Tibial nerve (tissue), 4 donors: Measurements from ENCODE around the gene KRTAP10-8. TPM values are rescaled to one million over a fixed set of nuclear protein-coding genes. Genes with fewer than 3 reads are reported as not detected.

Experiments
- DNase-seq, 2 donors: peaks; one replicate each; pipeline ENCODE4 v3.0.0-alpha.2; 2019; ENCODE audit warnings: low spot score in 2 of 2
- H3K27ac ChIP-seq, 4 donors: fragments of 200-600 bp; sonication (generic) in 3 of 4; one replicate each; pipeline ENCODE4 v1.5.1; 2017 to 2019; ENCODE audit warnings: mild to moderate bottlenecking in 1 of 4
- H3K27me3 ChIP-seq, 2 donors: fragments of 200-600 bp; sonication (generic) in 1 of 2; one replicate each; pipeline versions ENCODE4 v1.5.1 to v1.6.0; 2017 to 2019
- H3K36me3 ChIP-seq, 3 donors: fragments of 200-600 bp; sonication (generic); one replicate each; pipeline ENCODE4 v1.5.1; 2018 to 2019
- H3K4me1 ChIP-seq, 4 donors: fragments of 200-600 bp; sonication (generic) in 3 of 4; one replicate each; pipeline ENCODE4 v1.5.1; 2017 to 2019
- H3K4me3 ChIP-seq, 4 donors: fragments of 200-600 bp; sonication (generic) in 3 of 4; one replicate each; pipeline ENCODE4 v1.5.1; 2017 to 2019; ENCODE audit warnings: mild to moderate bottlenecking in 1 of 4, moderate library complexity in 1 of 4
- H3K9me3 ChIP-seq, 4 donors: fragments of 200-600 bp; sonication (generic) in 3 of 4; one replicate each; pipeline ENCODE4 v1.5.1; 2017 to 2019
- CTCF ChIP-seq, 5 experiments: fragments of 200-600 bp in 3 of 5; fragments of 450-650 bp in 2 of 5; sonication (generic) in 3 of 5; IDR thresholded peaks; one replicate each; pipeline ENCODE4 v1.5.1; 2016 to 2019; ENCODE audit warnings: antibody characterized with exemption in 5 of 5, mild to moderate bottlenecking in 3 of 5, moderate library complexity in 2 of 5
- EP300 ChIP-seq, 2 donors: sonication (generic); formaldehyde crosslinking; IDR thresholded peaks; one replicate each; pipeline ENCODE4 v1.6.1; 2017; ENCODE audit warnings: antibody characterized with exemption in 2 of 2, mild to moderate bottlenecking in 1 of 2
- POLR2A ChIP-seq, 2 donors: fragments of 450-650 bp; IDR thresholded peaks; one replicate each; pipeline ENCODE4 v1.6.1; 2017; ENCODE audit warnings: antibody characterized with exemption in 2 of 2, mild to moderate bottlenecking in 2 of 2, moderate library complexity in 2 of 2
- WGBS, 2 donors: methylation state at CpG; one replicate each; pipeline ENCODE4 v1.1.5; 2018; 5-methylcytosine and 5-hydroxymethylcytosine counted together
- total RNA-seq, 4 donors: library from RNA; depleted of rRNA; stranded (reverse); fragments of >200 nt; gene quantifications; one replicate each; pipeline ENCODE4 v1.1.0, GENCODE V29; 2016

Gene KRTAP10-8
- total RNA-seq, 4 donors from 2014 or later = not detected

DNA sequence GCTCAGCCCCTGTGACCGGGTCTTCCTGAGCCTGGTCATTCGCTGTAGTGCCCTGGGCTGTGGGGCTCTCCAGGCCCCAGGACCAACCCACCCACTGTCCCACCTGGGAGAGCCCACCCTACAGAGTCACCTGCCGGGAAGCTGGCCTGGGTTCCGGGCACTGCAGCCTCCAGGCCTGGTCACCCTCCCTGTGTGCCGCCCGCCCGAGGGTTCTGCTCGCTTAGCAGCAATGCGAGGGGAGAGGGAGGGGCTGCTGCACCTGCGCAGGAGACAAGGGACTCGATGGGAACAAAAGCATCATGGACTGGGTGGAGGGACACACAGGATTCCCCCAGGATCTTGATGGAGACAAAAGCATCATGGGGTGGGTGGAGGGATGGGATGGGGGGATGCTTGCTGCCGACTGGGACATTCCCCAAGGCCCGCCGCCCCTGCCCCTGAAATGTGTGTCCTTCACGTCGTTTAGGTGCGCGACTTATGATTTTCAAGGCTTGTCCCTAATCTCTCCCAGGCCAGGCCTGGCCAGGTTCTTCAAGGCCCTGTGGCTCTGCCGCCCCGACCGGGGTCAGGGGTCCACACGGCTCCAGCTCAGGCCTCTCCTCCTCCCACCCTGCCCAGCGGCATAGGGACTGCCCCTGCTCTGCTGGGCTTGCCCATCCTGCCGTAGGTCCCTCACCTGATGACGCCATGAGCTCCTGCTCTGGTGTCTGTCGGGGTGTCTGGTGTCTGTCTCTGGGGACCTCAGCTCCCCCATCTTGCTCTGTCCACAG lies 1.7 kb downstream of the KRTAP10-8 start:
- H3K36me3 ChIP-seq = no peaks in the 10 kb centered on the region
- no peak for DNase-seq
- TF ChIP-seq CTCF (IDR thresholded peaks at IDR 0.05) (no peak), POLR2A (IDR thresholded peaks at IDR 0.05) (no peak), EP300 (IDR thresholded peaks at IDR 0.05) (no peak)
- 85 to 86% methylated on average over 25 to 26 of the region's 26 CpGs for WGBS, 2 donors
- no peak overlapping the region for H3K4me3 ChIP-seq
- H3K27ac ChIP-seq = no peak overlapping the region
- no peaks in the 10 kb centered on the region for H3K4me1 ChIP-seq
- H3K27me3 ChIP-seq = no peaks in the 10 kb centered on the region
- H3K9me3 ChIP-seq = peaks cover 0 to 40% (median 0%) of the 10 kb centered on the region in 4 donors

DNA sequence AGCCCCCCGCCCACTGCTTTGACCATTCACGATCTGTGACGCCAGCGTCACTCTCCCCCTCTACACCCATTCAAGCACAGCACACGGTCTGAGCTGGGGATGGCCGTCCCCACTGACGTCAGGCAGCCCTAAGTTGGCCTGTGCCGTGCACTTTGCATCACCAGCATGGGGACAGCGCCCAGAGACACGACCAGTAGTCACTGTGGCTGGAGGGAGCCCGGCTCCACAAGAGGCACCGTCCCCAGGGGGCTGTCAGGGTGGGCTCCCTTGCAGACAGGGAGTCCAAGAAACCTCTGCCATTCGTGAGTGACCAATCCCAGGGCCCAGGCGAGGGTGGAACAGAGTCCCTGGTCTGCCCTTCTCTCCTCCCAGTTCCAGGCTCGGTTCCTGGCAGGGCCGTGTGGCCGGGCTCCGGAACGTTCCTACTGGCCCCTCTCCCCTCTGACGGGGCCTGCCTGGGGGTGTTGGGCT lies 2.3 kb downstream of the KRTAP10-8 start:
- H3K27me3 ChIP-seq = no peaks in the 10 kb centered on the region
- DNase-seq = no peak
- 67 to 78% methylated on average over 19 to 20 of the region's 20 CpGs for WGBS, 2 donors
- TF ChIP-seq EP300 (IDR thresholded peaks at IDR 0.05) = no peak
- no peak for TF ChIP-seq CTCF (IDR thresholded peaks at IDR 0.05)
- TF ChIP-seq POLR2A (IDR thresholded peaks at IDR 0.05) = no peak
- H3K36me3 ChIP-seq = no peaks in the 10 kb centered on the region
- H3K4me1 ChIP-seq = no peaks in the 10 kb centered on the region
- H3K27ac ChIP-seq = no peak overlapping the region
- no peak overlapping the region for H3K4me3 ChIP-seq
- H3K9me3 ChIP-seq = peaks cover 0 to 36% (median 0%) of the 10 kb centered on the region in 4 donors

DNA sequence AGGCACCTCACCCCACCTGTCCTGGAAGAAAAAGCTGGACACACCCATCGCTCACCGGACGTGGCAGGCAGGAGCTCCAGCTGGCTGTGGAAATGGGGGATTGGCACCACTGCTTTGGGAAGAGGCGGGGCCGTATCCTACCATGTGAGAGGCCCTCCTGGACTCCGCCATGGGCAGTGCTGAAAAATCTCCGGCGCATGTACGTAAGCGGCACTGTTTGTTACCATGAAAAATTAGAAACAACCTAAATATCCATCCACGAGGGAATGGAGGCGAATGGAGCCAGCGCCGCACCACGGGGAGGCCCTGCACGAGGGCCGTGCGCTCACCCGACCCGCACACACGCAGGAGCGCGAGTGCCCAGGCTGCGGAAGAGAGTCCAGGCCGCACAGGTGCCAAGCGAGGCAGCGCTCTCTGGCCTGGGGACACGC lies 3.1 kb downstream of the KRTAP10-8 start:
- DNase-seq = no peak
- 89 to 92% methylated on average over 28 of the region's 28 CpGs for WGBS, 2 donors

GRCh38 chr21:44615466-44615865 lies 3.6 kb downstream of the KRTAP10-8 start:
- no peak for DNase-seq
- H3K27ac ChIP-seq = no peak overlapping the region
- WGBS, 2 donors = 77 to 78% methylated on average over 8 of the region's 8 CpGs
- H3K36me3 ChIP-seq = no peaks in the 10 kb centered on the region
- no peak overlapping the region for H3K4me3 ChIP-seq
- H3K27me3 ChIP-seq = no peaks in the 10 kb centered on the region
- peaks cover 0 to 32% (median 2%) of the 10 kb centered on the region in 4 donors for H3K9me3 ChIP-seq
- no peak for TF ChIP-seq POLR2A (IDR thresholded peaks at IDR 0.05)
- TF ChIP-seq EP300 (IDR thresholded peaks at IDR 0.05) = no peak
- TF ChIP-seq CTCF (IDR thresholded peaks at IDR 0.05) = no peak
- no peaks in the 10 kb centered on the region for H3K4me1 ChIP-seq

More for the DNA sequence above, 3.1 kb downstream of the KRTAP10-8 start:
- Histone ChIP-seq H3K4me1 (no peaks in the 10 kb centered on the region), H3K27me3 (no peaks in the 10 kb centered on the region), H3K27ac (no peak overlapping the region), H3K36me3 (no peaks in the 10 kb centered on the region), H3K4me3 (no peak overlapping the region), H3K9me3 (peaks cover 0 to 32% (median 1%) of the 10 kb centered on the region in 4 donors)
- no peak for TF ChIP-seq CTCF (IDR thresholded peaks at IDR 0.05)
- no peak for TF ChIP-seq EP300 (IDR thresholded peaks at IDR 0.05)
- TF ChIP-seq POLR2A (IDR thresholded peaks at IDR 0.05) = no peak

- Histone ChIP-seq H3K4me1 (no peaks in the 10 kb centered on the region), H3K36me3 (no peaks in the 10 kb centered on the region), H3K4me3 (no peak overlapping the region), H3K27ac (no peak overlapping the region), H3K9me3 (peaks cover 0 to 26% (median 2%) of the 10 kb centered on the region in 4 donors), H3K27me3 (no peaks in the 10 kb centered on the region)
- DNase-seq = no peak
- no peak for TF ChIP-seq CTCF (IDR thresholded peaks at IDR 0.05)
- no peak for TF ChIP-seq POLR2A (IDR thresholded peaks at IDR 0.05)
- TF ChIP-seq EP300 (IDR thresholded peaks at IDR 0.05) = no peak
- WGBS, 2 donors = 67 to 72% methylated on average over 9 to 17 of the region's 17 CpGs
Measured at GRCh38 chr21:44615911-44616590, 4.2 kb downstream of the KRTAP10-8 start.
